ENCODE results near the gene WDR49. TPM values are rescaled to one million over a fixed set of nuclear protein-coding genes. Genes with fewer than 3 reads are reported as not detected.

Gene WDR49
- under 1 TPM in 1 of 3 donors, not detected in 2; 0.16 TPM for polyA plus RNA-seq

GRCh38 chr3:167653760-167654159, at the start of gene WDR49:
WDR49 (minus strand) TSS chr3:167653942; CDS start chr3:167653425, 517 bp downstream.
- H3K27ac ChIP-seq (ENCODE audit: low read depth, low read length): no peak within 1 kb of the TSS
- WGBS, 3 donors: 62 to 70% (median 67%) methylated on average over 1 of the region's 1 CpG

GRCh38 chr3:167700926-167701325, 47.2 kb upstream of the WDR49 start:
- WGBS, 3 donors: 94 to 100% (median 100%) methylated on average over 2 of the region's 2 CpGs

GRCh38 chr3:167700046-167700445, 46.3 kb upstream of the WDR49 start:
- 92 to 94% (median 94%) methylated on average over 4 of the region's 4 CpGs for WGBS, 3 donors

More at GRCh38 chr3:167700926-167701325, 47.2 kb upstream of the WDR49 start:
- H3K27ac ChIP-seq (ENCODE audit: low read depth, low read length): no peak overlapping the region

GRCh38 chr3:167694121-167694520, 40.4 kb upstream of the WDR49 start:
- WGBS, 3 donors: 74 to 82% (median 81%) methylated on average over 2 of the region's 2 CpGs

More at GRCh38 chr3:167700046-167700445, 46.3 kb upstream of the WDR49 start:
- no peak overlapping the region for H3K27ac ChIP-seq (ENCODE audit: low read depth, low read length)

GRCh38 chr3:167691366-167691765, 37.6 kb upstream of the WDR49 start:
- no peak overlapping the region for H3K27ac ChIP-seq (ENCODE audit: low read depth, low read length)
- 44 to 65% (median 61%) methylated on average over 3 of the region's 3 CpGs for WGBS, 3 donors

More at GRCh38 chr3:167694121-167694520, 40.4 kb upstream of the WDR49 start:
- H3K27ac ChIP-seq (ENCODE audit: low read depth, low read length): no peak overlapping the region

GRCh38 chr3:167684388-167684993, 30.7 kb upstream of the WDR49 start:
- no peak overlapping the region for H3K27ac ChIP-seq (ENCODE audit: low read depth, low read length)

- WGBS, 3 donors: 93 to 94% (median 93%) methylated on average over 4 of the region's 4 CpGs
- no peak overlapping the region for H3K27ac ChIP-seq (ENCODE audit: low read depth, low read length)
Observed at GRCh38 chr3:167679526-167679925, 25.8 kb upstream of the WDR49 start.

GRCh38 chr3:167675848-167676247, 22.1 kb upstream of the WDR49 start:
- 100% methylated on average over 1 of the region's 1 CpG for WGBS, 3 donors
- H3K27ac ChIP-seq (ENCODE audit: low read depth, low read length): no peak overlapping the region

- no peak overlapping the region for H3K27ac ChIP-seq (ENCODE audit: low read depth, low read length)
- 68 to 98% (median 97%) methylated on average over 1 of the region's 1 CpG for WGBS, 3 donors
Observed at GRCh38 chr3:167673221-167673620, 19.5 kb upstream of the WDR49 start.

GRCh38 chr3:167671878-167672427, 18.2 kb upstream of the WDR49 start:
- H3K27ac ChIP-seq (ENCODE audit: low read depth, low read length): no peak overlapping the region
- WGBS, 3 donors: 72 to 90% (median 76%) methylated on average over 4 of the region's 4 CpGs

- WGBS, 3 donors: 33 to 66% (median 46%) methylated on average over 1 of the region's 1 CpG
- H3K27ac ChIP-seq (ENCODE audit: low read depth, low read length): no peak overlapping the region
Observed at GRCh38 chr3:167669699-167670098, 16.0 kb upstream of the WDR49 start.

- no peak overlapping the region for H3K27ac ChIP-seq (ENCODE audit: low read depth, low read length)
- WGBS, 3 donors: 90 to 95% (median 90%) methylated on average over 1 of the region's 1 CpG
Observed at GRCh38 chr3:167668651-167669050, 14.9 kb upstream of the WDR49 start.

- WGBS, 3 donors: 78 to 88% (median 79%) methylated on average over 2 of the region's 2 CpGs
- no peak overlapping the region for H3K27ac ChIP-seq (ENCODE audit: low read depth, low read length)
Observed at GRCh38 chr3:167666563-167666962, 12.8 kb upstream of the WDR49 start.

- no peak overlapping the region for H3K27ac ChIP-seq (ENCODE audit: low read depth, low read length)
- WGBS, 3 donors: 73 to 86% (median 74%) methylated on average over 5 of the region's 5 CpGs
Observed at GRCh38 chr3:167662919-167663400, 9.2 kb upstream of the WDR49 start.

GRCh38 chr3:167657684-167658225, 4.0 kb upstream of the WDR49 start:
- H3K27ac ChIP-seq (ENCODE audit: low read depth, low read length): no peak overlapping the region
- 73 to 77% (median 77%) methylated on average over 3 of the region's 3 CpGs for WGBS, 3 donors

GRCh38 chr3:167656821-167657220, 3.1 kb upstream of the WDR49 start:
- 59 to 61% (median 60%) methylated on average over 1 of the region's 1 CpG for WGBS, 3 donors
- no peak overlapping the region for H3K27ac ChIP-seq (ENCODE audit: low read depth, low read length)

GRCh38 chr3:167653155-167653554, 587 bp downstream of the WDR49 start:
- 57 to 89% (median 68%) methylated on average over 1 of the region's 1 CpG for WGBS, 3 donors
- no peak overlapping the region for H3K27ac ChIP-seq (ENCODE audit: low read depth, low read length)

- 55 to 95% (median 91%) methylated on average over 1 of the region's 1 CpG for WGBS, 3 donors
- no peak overlapping the region for H3K27ac ChIP-seq (ENCODE audit: low read depth, low read length)
Observed at GRCh38 chr3:167651826-167652225, 1.9 kb downstream of the WDR49 start.

GRCh38 chr3:167650459-167650858, 3.3 kb downstream of the WDR49 start:
- no peak overlapping the region for H3K27ac ChIP-seq (ENCODE audit: low read depth, low read length)
- 50 to 88% (median 55%) methylated on average over 2 of the region's 2 CpGs for WGBS, 3 donors

- no peak overlapping the region for H3K27ac ChIP-seq (ENCODE audit: low read depth, low read length)
- 17 to 78% (median 75%) methylated on average over 1 of the region's 1 CpG for WGBS, 3 donors
Observed at GRCh38 chr3:167649746-167650145, 4.0 kb downstream of the WDR49 start.

Data from adipose tissue (tissue), 3 donors.